ENCODE data around the gene REV1.

GRCh38 chr2:99458529-99458928, 31.3 kb downstream of the REV1 start:
- no peak for TF ChIP-seq CTCF (IDR thresholded peaks at IDR 0.05)
- TF ChIP-seq POLR2A (IDR thresholded peaks at IDR 0.05) = no peak
